ENCODE results near the gene TMOD4.

The TMOD4 gene

GRCh38 chr1:151175041-151175741 is 590 bp downstream of the TMOD4 start:
- peak; percentile 12 for DNase-seq

GRCh38 chr1:151171190-151171589 is 4.6 kb downstream of the TMOD4 start:
- no peak for DNase-seq

DNA sequence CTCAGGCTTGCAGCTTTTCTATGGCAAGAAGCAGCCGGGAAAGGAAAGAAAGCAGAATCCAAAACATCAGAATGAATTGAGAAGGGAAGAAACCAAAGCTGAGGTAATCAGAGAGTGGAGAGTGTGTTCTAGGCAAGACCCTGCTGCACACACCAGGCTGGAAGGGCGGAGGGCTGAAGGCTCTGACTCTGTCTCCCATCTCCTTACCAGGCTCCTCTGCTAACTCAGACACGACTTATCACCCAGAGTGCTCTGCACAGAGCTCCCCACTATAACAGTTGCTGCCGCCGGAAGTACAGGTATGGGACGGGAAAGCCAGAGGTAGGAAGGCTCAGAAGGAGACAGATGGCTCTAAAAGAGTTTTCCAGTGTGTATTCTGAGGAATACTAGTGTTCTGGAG is 8.7 kb downstream of the TMOD4 start:
- DNase-seq = no peak

- no peak for DNase-seq
Observed at GRCh38 chr1:151166505-151166956, 9.2 kb downstream of the TMOD4 start.

DNA sequence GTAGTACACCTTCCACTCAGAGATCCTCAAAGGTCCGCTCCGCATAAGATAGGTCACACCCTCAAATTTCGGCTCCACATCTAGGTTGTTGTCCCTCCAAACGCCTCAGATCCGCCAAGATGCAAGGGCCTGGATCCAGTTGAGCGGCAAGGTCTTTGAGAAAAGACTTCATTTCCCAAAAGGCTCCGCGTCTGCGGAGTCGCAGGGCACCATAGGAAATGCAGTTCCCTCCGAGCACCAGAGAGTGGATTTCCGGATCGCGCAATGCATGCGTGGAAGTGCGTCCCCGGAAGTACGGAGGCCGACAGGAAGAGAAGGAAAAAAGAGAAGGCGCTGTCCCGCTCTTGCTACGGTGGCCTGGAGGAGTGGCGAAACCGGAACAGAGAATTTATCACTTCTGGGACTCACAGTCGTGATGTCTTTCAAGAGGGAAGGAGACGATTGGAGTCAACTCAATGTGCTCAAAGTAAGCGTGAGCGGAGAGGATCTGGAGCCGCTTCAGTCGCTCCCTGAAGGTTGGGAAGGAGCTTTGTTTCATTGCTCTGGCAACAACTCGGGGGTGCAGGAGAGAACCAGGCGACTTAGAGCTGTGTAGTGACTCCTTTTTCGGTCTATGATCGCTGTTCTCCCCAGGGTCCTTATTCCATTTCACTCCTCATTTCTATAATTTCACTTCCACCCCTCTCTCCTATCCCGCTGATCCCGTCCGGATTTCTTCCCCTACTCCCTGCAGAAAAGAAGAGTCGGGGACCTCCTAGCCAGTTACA is 9.9 kb downstream of the TMOD4 start, which contains the start of the genes LYSMD1 and SCNM1:
TSS of gene LYSMD1 (minus strand) at position 165 of the 767 bp plus-strand sequence. CDS start 644 bp downstream, outside the sequence.
TSS of gene SCNM1 (plus strand) at position 407 of the 767 bp plus-strand sequence. CDS start at position 416, 9 bp downstream.
- DNase-seq = peak; percentile 100

- DNase-seq = no peak
Observed at GRCh38 chr1:151165281-151165737, 10.5 kb downstream of the TMOD4 start.

DNA sequence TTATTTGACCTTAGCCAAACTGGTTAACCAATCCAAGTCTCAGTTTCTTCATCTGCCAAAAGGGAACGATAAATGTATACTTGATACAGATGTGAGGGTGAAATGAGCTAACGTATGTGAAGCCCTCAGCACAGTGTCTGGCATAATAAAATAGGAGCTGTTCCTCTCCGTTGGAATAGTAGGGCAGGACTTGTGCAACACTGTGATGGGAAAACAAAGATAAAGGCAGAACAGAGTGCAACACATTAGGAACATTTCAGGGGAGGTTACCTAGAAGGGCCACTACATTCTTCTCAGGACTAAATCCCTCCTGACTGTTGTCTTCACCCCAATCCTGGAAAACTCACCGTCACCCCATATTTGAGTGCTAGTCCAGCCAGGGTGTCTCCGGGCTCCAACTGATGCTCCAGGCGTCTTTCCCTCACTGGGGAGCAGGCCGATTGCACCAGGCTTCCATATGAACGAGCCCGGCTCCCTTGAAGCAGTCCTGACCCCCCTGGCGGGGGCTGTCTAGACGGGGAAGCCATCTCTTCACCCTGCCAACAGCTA is 11.0 kb downstream of the TMOD4 start:
- no peak for DNase-seq

DNA sequence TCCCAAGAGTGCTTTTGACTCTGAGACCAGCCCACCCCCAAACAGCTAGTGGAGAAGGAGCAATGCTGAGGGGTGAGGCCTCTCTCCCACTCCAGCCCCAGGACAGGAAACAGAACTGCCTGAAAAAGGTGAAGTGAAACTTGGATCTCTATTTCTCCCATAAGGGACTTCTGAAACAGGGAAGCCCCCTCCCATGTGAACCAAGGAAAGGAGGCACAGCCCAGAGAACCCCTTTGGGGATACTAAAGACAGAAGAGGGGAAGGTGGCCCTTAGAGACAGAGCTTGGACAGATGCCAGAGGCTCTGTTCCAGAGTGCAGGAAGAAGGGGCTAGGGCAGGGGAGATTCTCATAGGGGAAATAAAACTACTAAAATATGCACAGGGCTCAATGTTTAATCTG is 16.4 kb downstream of the TMOD4 start:
- DNase-seq = no peak

DNA sequence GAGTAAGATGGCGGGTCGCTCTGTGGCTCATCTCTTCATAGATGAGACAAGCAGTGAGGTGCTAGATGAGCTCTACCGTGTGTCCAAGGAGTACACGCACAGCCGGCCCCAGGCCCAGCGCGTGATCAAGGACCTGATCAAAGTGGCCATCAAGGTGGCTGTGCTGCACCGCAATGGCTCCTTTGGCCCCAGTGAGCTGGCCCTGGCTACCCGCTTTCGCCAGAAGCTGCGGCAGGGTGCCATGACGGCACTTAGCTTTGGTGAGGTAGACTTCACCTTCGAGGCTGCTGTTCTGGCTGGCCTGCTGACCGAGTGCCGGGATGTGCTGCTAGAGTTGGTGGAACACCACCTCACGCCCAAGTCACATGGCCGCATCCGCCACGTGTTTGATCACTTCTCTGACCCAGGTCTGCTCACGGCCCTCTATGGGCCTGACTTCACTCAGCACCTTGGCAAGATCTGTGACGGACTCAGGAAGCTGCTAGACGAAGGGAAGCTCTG is 17.0 kb downstream of the TMOD4 start:
- DNase-seq = no peak

DNA sequence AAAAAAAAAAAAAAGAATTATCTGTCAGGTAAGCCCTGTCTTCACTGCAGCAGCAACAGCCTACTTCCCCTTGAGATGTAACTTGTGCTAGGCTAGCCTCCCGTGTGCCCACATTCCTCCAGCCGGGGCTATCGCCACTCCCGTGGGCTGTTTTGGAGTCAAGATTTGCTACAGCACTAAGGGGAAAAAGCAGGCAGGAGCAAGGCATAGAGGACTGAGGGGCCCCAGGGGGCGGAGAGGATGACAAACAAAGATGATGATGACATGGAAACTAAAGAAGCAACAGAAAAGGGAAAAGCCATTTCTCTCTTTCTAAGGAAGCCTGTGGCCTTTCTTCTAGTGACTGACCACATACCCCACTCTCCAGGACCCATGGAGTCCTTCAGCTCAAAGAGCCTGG is 17.5 kb downstream of the TMOD4 start:
- DNase-seq = no peak

GRCh38 chr1:151157067-151157531 is 18.7 kb downstream of the TMOD4 start:
- DNase-seq = no peak

- DNase-seq = no peak
Observed at GRCh38 chr1:151156515-151156819, 19.3 kb downstream of the TMOD4 start, which contains the start of gene TNFAIP8L2. Gene TNFAIP8L2 (plus strand): TSS chr1:151156649. CDS start chr1:151158698, 2,049 bp downstream.

DNA sequence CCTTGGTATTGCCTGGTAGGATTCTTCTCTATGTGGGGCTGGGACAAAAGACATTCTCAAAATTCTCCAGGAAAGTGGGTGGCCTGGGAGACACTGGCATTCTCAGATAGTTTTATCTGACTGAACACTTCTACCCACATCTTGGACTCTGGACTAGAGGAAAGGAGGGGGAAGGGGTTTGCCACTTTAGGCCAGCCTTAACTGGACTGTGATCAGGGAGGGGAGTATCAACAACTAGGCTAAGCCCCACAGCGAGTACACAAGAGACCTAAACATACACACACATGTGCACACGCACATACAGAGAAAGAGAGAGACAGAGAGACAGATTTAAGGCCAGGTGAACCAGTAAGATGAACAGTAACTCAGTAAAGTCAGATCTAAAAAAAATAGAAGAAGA is 28.1 kb downstream of the TMOD4 start:
- DNase-seq = no peak

DNA sequence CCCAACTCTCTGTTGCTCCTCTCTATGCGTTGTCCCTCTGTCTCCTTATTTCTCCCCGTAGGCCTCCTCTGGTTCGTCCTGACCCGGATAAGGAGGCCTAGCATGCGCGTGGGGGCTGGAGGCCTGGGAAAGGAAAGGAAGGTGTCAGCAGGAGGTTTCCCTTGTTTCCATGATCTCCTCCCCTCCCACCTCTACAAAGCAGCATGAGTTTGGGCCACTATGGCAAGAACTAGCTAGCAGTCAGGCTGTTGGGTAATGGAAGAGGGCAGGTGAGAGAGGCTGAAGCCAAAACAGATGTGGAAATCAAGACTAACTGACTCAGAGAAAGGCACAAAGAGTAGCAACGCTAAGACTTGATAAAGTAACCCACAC is 28.7 kb downstream of the TMOD4 start:
- DNase-seq = no peak

GRCh38 chr1:151146412-151147131 is 29.2 kb downstream of the TMOD4 start, which contains the start of gene SEMA6C:
Gene SEMA6C (minus strand): TSS chr1:151146631. CDS start chr1:151142621, 4,010 bp downstream.
- peak; percentile 95 for DNase-seq

DNA sequence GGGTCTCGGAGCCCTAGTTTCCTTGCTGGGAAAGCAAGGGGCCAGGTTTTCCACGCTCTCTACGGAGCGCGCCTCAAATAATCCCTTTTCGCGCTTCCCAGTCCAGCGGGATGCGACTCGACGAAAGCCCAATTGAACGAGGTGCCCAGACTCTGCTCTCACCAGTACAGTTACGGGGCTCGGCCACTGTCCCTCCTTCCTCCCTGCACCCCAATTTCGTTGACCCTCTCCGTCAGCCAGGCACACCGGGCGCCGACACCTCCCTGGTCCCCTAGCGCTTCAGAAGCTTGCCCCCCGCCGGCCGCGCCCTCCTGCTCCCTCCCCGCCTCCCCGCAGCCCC is 29.7 kb downstream of the TMOD4 start:
- DNase-seq = peak; percentile 63

DNA sequence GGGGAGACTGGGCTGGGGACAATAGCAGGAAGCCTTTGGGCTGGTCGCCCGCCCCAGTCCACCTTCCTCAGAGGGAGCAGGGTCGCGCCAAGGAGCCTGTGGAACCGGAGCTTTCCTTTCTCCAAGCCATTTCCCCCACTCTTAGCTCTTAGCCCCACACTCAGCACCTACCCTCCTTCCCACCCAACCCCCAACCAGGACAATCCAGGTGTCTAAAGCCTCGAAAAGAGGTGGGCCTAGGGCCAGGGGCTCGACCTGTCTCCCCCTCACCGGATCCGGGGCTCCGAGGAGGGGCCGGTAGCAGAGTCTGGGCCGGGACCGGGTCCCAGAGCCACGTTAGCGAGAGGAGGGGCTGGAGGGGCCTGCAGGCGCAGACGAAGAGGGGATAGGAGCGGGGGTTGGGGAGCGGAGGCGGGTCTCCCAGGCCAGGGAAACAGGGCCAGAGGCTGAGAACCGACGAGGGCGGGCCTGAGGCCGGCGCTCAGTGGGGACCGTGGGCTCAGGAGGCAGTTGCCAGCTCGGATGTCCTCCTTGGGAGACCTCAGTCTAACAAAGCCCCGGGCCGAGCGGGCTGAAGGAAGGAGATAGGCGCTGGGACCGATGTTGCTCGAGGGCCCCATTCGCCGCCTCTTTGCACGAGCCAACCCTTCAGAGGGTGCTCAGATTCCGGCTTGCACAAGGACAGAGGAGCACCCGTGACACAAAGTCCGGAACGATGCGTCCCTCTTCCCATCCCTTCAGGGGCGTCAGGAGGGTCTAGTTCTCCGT is 30.3 kb downstream of the TMOD4 start:
- no peak for DNase-seq

DNA sequence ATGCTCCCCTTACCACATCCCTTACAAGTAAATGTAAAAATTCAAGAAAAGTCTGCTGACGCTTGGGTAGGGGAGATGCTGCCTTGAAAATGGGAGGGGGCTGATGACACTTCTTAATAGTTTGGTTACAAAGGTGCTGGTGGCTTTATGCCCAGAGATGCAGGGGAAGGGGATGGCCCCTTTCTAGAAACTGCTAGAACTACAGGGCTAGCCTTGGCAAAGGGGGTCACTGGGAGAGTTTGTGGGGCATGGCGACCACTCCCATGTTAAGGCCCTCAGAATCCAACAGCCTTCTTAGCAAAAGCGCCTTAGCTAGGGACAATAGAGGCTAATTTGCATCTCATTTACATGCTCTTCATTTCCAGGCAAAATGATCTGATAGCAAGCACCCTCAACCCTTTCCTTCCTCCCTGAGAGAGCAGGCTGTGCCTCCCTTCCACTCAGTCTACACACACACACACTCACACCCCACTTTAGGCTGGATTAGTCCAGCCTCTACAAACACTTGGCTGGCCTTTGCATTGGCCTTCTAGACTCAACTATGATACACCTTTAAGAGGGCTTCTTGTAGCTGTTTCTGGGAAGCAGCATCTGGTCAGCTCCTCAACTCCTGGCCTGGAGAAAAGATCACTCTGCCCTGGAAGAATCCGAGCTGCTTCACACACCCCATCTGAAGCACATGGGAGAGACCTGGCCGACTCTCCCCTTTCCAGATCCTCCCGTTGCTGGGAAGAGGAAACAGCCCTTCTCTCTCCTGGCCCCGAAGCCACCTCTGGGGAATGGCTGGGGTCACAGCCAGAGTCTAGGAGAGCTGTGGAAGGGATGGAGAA is 31.1 kb downstream of the TMOD4 start:
- peak; percentile 52 for DNase-seq

- DNase-seq = no peak
Observed at GRCh38 chr1:151143986-151144385, 31.8 kb downstream of the TMOD4 start.

GRCh38 chr1:151143057-151143435 is 32.7 kb downstream of the TMOD4 start:
- no peak for DNase-seq

Data from eye (tissue), 1 donor.